Fibroblast of skin of left quadriceps (primary cell): ENCODE measurements around the gene KDELR1.

Experiments used
- DNase-seq, 2 experiments: peaks; one replicate each; pipeline ENCODE4 v3.0.0-alpha.2; 2013; ENCODE audit warnings: low read depth in 2 of 2

The KDELR1 gene

DNA sequence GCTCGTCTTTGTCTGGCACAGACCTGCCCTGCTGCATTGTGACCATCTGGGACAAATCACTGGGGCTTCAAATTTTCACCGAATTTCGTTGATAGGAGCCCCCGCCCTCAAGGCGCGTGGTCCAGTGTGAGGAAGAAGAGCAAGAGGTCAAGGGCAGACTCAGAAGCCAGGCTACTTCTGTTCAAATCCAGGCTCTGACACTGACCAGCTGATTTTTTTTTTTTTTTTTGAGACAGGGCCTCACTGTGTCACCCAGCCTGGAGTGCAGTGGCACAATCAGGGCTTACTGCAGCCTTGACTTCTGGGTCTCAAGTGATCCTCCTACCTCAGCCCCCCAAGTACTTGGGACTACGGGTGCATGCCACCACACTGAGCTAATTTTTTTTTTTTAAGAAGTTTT is 20.0 kb downstream of the KDELR1 start:
- no peak for DNase-seq

GRCh38 chr19:48370955-48371354 is 20.4 kb downstream of the KDELR1 start:
- no peak for DNase-seq

GRCh38 chr19:48368936-48369335 is 22.4 kb downstream of the KDELR1 start:
- DNase-seq: no peak

DNA sequence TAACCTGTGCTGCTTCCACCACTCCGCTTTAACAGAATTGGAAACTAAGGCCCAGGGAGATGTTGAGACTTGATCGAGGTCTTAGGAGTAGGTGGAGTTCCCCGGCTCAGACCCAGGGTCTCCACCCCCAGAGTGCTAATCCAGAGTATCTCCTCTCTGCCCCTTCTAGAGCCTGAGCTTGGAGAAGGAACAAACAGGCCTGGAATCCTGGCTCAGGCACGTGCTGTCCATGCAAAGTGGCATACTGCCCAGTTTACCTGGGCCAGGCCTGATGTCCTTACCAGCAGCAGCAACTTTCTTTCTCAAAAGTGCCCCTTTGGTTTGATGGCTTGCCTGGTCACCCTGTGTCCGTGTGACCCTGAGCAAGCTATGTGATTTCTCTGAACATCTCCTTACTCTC is 23.5 kb downstream of the KDELR1 start:
- no peak for DNase-seq

DNA sequence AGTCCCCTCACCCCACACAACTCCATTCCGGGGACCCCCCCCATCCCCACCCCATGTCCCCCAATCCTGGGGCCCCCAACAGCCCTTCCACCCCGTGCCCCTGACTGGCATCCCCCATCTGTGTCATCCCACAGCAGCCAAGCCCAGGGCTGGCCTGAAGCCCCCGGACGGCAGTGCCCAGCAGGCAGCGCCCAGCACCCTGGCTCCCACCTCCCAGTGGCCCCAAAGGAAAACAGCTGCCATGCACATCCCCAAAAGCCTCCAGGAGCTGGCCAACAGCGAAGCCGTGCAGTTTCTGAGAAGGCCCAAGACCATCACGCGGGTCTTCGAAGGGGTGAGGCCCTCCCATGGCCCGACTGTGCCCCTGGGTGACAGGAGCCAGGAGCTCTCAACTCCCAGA is 25.7 kb downstream of the KDELR1 start:
- no peak for DNase-seq

- no peak for DNase-seq
Measured at GRCh38 chr19:48364598-48365348, 26.6 kb downstream of the KDELR1 start.

- peak; percentile 99 for DNase-seq
Measured at GRCh38 chr19:48363810-48364597, 27.3 kb downstream of the KDELR1 start, which contains the start of the genes SYNGR4 and TMEM143. TSS of gene SYNGR4 (plus strand) at chr19:48364367. CDS start at chr19:48365843, 1,476 bp downstream. TSS of gene TMEM143 (minus strand) at chr19:48363940. CDS start at chr19:48363920, 20 bp downstream.

DNA sequence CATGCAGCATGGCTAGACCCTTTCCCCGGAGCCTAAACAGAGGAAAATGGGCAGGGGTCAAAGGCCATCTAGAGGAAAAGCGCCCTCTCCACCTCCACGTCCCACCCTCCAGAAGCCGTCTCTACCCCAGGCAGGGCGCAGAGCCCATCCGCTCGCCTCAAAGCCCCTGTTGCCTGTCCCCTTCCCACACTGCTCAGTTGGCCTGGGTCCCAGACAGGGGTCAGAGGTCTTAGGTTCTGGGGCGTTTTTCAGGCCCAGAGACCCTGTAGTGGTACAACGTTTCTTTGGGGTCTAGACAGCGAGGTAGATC is 27.9 kb downstream of the KDELR1 start:
- no peak for DNase-seq

- peak; percentile 88 to 90 for DNase-seq
Measured at GRCh38 chr19:48362716-48363499, 28.4 kb downstream of the KDELR1 start.

GRCh38 chr19:48361912-48362311 is 29.4 kb downstream of the KDELR1 start:
- no peak for DNase-seq

GRCh38 chr19:48359123-48359522 is 32.2 kb downstream of the KDELR1 start:
- DNase-seq: no peak

GRCh38 chr19:48355365-48355954 is 35.9 kb downstream of the KDELR1 start:
- DNase-seq: no peak

- no peak for DNase-seq
Measured at GRCh38 chr19:48354332-48354992, 36.9 kb downstream of the KDELR1 start.

- no peak for DNase-seq
Measured at GRCh38 chr19:48353677-48354076, 37.7 kb downstream of the KDELR1 start.

DNA sequence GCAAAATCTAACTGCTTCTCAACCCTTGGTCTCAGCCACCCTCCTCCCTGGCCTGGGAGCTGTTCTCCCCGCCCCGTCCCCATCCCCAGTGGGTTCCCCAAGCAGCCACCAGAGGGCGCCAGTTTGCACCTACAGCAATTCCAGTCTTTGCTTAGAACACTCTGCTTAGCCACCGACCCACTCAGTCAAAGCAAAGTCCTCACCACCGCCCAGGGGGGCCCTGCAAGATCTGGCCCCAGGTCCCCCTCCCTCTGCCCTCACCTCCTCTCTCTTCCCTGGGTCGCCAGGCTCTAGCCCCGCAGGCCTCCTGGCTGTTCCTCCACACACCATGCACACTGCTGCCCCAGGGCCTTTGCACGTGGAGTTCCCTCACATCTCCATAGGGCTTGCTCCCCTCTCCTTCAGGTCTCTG is 40.0 kb downstream of the KDELR1 start:
- DNase-seq: no peak

DNA sequence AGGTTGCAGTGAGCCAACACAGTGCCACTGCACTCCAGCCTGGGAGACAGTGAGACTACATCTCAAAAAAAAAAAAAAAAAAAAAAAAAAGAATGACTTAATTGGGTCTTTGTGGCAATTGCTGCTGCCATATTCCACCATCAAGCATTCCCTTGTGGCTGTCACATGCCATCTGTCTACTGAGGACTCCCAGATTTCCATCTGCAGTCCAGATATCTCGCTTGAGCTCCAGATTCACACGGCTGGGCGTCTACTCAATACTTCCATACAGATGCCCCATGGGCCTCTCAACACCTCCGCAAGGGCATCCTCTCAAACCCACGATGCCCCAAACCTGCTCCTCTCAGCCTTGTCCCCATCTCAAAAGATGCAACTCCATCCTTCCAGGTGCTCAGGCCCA is 40.5 kb downstream of the KDELR1 start:
- DNase-seq: no peak

- DNase-seq: no peak
Measured at GRCh38 chr19:48348737-48349136, 42.6 kb downstream of the KDELR1 start.

DNA sequence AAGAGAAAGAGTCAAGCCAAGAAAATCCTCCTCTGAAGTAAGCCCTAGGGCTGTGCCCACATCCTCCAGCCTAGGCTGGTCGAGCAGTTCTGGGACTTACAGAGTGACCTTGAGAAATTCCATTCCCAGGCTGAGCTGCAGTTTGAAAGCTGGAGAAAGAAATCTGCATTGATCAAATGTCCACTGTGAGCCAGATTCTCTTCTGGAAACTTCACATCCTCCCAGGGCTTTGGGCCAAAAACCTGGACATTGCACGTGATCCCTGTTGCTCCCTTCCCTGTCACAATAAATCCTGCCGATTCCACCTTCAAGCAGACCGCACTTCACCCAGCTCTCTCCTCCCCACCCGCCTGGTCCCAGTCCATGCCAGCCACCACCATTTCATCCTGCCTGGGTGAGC is 43.3 kb downstream of the KDELR1 start:
- DNase-seq: no peak

GRCh38 chr19:48346191-48346590 is 45.2 kb downstream of the KDELR1 start:
- DNase-seq: no peak

DNA sequence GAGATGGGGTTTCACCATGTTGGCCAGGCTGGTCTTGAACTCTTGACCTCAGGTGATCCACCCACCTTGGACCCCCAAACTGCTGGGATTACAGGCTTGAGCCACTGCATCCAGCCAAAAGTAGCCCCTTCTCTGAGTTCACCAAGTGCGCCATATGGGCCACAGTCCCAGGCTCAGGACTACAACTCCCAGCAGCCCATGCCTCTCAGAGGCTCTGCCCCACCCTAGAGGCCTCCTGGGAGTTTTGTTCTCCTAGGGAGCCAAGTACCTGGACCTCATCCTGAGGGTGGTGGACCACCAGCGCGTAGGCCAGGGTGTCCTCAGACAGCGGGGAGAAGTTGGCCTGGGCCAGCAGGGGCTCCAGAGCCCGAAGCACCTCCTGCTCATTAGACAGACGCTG is 46.5 kb downstream of the KDELR1 start:
- DNase-seq: no peak

GRCh38 chr19:48342841-48343540 is 48.4 kb downstream of the KDELR1 start:
- no peak for DNase-seq
